ENCODE results near the gene SLC9A1.
A peak's percentile ranks its signal among the peaks of the same experiment; 100 is the strongest.

Gene SLC9A1

GRCh38 chr1:27099135-27099586 is 55.8 kb downstream of the SLC9A1 start:
- Mint-ChIP-seq H3K27ac (no peak overlapping the region), H3K27me3 (ENCODE audit: low read depth) (no peaks in the 10 kb centered on the region), H3K36me3 (ENCODE audit: low read depth) (peaks cover 7% of the 10 kb centered on the region), H3K4me3 (no peak overlapping the region), H3K9me3 (no peaks in the 10 kb centered on the region), H3K4me1 (ENCODE audit: low read depth) (peaks cover 7% of the 10 kb centered on the region)

GRCh38 chr1:27098431-27099134 is 56.3 kb downstream of the SLC9A1 start:
- no peak overlapping the region for H3K27ac Mint-ChIP-seq
- no peaks in the 10 kb centered on the region for H3K27me3 Mint-ChIP-seq (ENCODE audit: low read depth)
- H3K4me3 Mint-ChIP-seq, result no peak overlapping the region
- no peaks in the 10 kb centered on the region for H3K9me3 Mint-ChIP-seq
- peaks cover 7% of the 10 kb centered on the region for H3K4me1 Mint-ChIP-seq (ENCODE audit: low read depth)
- peaks cover 5% of the 10 kb centered on the region for H3K36me3 Mint-ChIP-seq (ENCODE audit: low read depth)

GRCh38 chr1:27097484-27097917 is 57.4 kb downstream of the SLC9A1 start:
- Mint-ChIP-seq H3K27ac (no peak overlapping the region), H3K27me3 (ENCODE audit: low read depth) (no peaks in the 10 kb centered on the region), H3K4me3 (no peak overlapping the region), H3K9me3 (no peaks in the 10 kb centered on the region), H3K4me1 (ENCODE audit: low read depth) (peaks cover 2% of the 10 kb centered on the region), H3K36me3 (ENCODE audit: low read depth) (peaks cover 2% of the 10 kb centered on the region)

GRCh38 chr1:27095576-27095975 is 59.3 kb downstream of the SLC9A1 start:
- Mint-ChIP-seq H3K27ac (no peak overlapping the region), H3K9me3 (no peaks in the 10 kb centered on the region), H3K4me3 (no peak overlapping the region), H3K4me1 (ENCODE audit: low read depth) (peaks cover 2% of the 10 kb centered on the region), H3K36me3 (ENCODE audit: low read depth) (no peaks in the 10 kb centered on the region), H3K27me3 (ENCODE audit: low read depth) (peaks cover 6% of the 10 kb centered on the region)

GRCh38 chr1:27092888-27093287 is 62.0 kb downstream of the SLC9A1 start:
- Mint-ChIP-seq H3K4me1 (ENCODE audit: low read depth) (peaks cover 2% of the 10 kb centered on the region), H3K9me3 (no peaks in the 10 kb centered on the region), H3K36me3 (ENCODE audit: low read depth) (no peaks in the 10 kb centered on the region), H3K4me3 (no peak overlapping the region), H3K27me3 (ENCODE audit: low read depth) (peaks cover 6% of the 10 kb centered on the region), H3K27ac (no peak overlapping the region)

- Mint-ChIP-seq H3K27ac (no peak overlapping the region), H3K36me3 (ENCODE audit: low read depth) (peaks cover 5% of the 10 kb centered on the region), H3K9me3 (peaks cover 7% of the 10 kb centered on the region), H3K27me3 (ENCODE audit: low read depth) (peaks cover 10% of the 10 kb centered on the region), H3K4me3 (no peak overlapping the region), H3K4me1 (ENCODE audit: low read depth) (no peaks in the 10 kb centered on the region)
These were observed 64.0 kb downstream of the SLC9A1 start for GRCh38 chr1:27090911-27091310.

- H3K9me3 Mint-ChIP-seq, result peaks cover 7% of the 10 kb centered on the region
- peaks cover 2% of the 10 kb centered on the region for H3K4me1 Mint-ChIP-seq (ENCODE audit: low read depth)
- H3K27ac Mint-ChIP-seq, result no peak overlapping the region
- H3K4me3 Mint-ChIP-seq, result no peak overlapping the region
- peaks cover 18% of the 10 kb centered on the region for H3K27me3 Mint-ChIP-seq (ENCODE audit: low read depth)
- peaks cover 5% of the 10 kb centered on the region for H3K36me3 Mint-ChIP-seq (ENCODE audit: low read depth)
These were observed 67.3 kb downstream of the SLC9A1 start for GRCh38 chr1:27087371-27088220.

GRCh38 chr1:27086628-27087027 is 68.3 kb downstream of the SLC9A1 start:
- Mint-ChIP-seq H3K4me1 (ENCODE audit: low read depth) (peaks cover 2% of the 10 kb centered on the region), H3K36me3 (ENCODE audit: low read depth) (peaks cover 5% of the 10 kb centered on the region), H3K27me3 (ENCODE audit: low read depth) (peaks cover 18% of the 10 kb centered on the region), H3K9me3 (peaks cover 7% of the 10 kb centered on the region), H3K4me3 (no peak overlapping the region), H3K27ac (peak overlapping the region; percentile 19)

- Mint-ChIP-seq H3K27ac (no peak overlapping the region), H3K4me1 (ENCODE audit: low read depth) (peaks cover 2% of the 10 kb centered on the region), H3K9me3 (peaks cover 7% of the 10 kb centered on the region), H3K4me3 (no peak overlapping the region), H3K36me3 (ENCODE audit: low read depth) (peaks cover 5% of the 10 kb centered on the region), H3K27me3 (ENCODE audit: low read depth) (peaks cover 15% of the 10 kb centered on the region)
These were observed 68.9 kb downstream of the SLC9A1 start for GRCh38 chr1:27086026-27086425.

GRCh38 chr1:27084107-27084506 is 70.8 kb downstream of the SLC9A1 start:
- H3K9me3 Mint-ChIP-seq, result peaks cover 7% of the 10 kb centered on the region
- no peak overlapping the region for H3K4me3 Mint-ChIP-seq
- H3K27me3 Mint-ChIP-seq (ENCODE audit: low read depth), result peaks cover 12% of the 10 kb centered on the region
- H3K27ac Mint-ChIP-seq, result no peak overlapping the region
- H3K36me3 Mint-ChIP-seq (ENCODE audit: low read depth), result peaks cover 5% of the 10 kb centered on the region
- H3K4me1 Mint-ChIP-seq (ENCODE audit: low read depth), result peaks cover 2% of the 10 kb centered on the region

GRCh38 chr1:27077968-27078367 is 77.0 kb downstream of the SLC9A1 start:
- no peaks in the 10 kb centered on the region for H3K4me1 Mint-ChIP-seq (ENCODE audit: low read depth)
- no peak overlapping the region for H3K4me3 Mint-ChIP-seq
- H3K27me3 Mint-ChIP-seq (ENCODE audit: low read depth), result peaks cover 5% of the 10 kb centered on the region
- no peaks in the 10 kb centered on the region for H3K36me3 Mint-ChIP-seq (ENCODE audit: low read depth)
- H3K9me3 Mint-ChIP-seq, result no peaks in the 10 kb centered on the region
- no peak overlapping the region for H3K27ac Mint-ChIP-seq

GRCh38 chr1:27076803-27077202 is 78.1 kb downstream of the SLC9A1 start:
- H3K4me1 Mint-ChIP-seq (ENCODE audit: low read depth), result no peaks in the 10 kb centered on the region
- no peak overlapping the region for H3K4me3 Mint-ChIP-seq
- peaks cover 5% of the 10 kb centered on the region for H3K27me3 Mint-ChIP-seq (ENCODE audit: low read depth)
- H3K9me3 Mint-ChIP-seq, result no peaks in the 10 kb centered on the region
- H3K27ac Mint-ChIP-seq, result no peak overlapping the region
- H3K36me3 Mint-ChIP-seq (ENCODE audit: low read depth), result no peaks in the 10 kb centered on the region

- Mint-ChIP-seq H3K27me3 (ENCODE audit: low read depth) (peaks cover 5% of the 10 kb centered on the region), H3K9me3 (no peaks in the 10 kb centered on the region), H3K27ac (no peak overlapping the region), H3K4me3 (no peak overlapping the region), H3K4me1 (ENCODE audit: low read depth) (no peaks in the 10 kb centered on the region), H3K36me3 (ENCODE audit: low read depth) (no peaks in the 10 kb centered on the region)
These were observed 80.6 kb downstream of the SLC9A1 start for GRCh38 chr1:27074175-27074780.

- H3K9me3 Mint-ChIP-seq, result no peaks in the 10 kb centered on the region
- no peaks in the 10 kb centered on the region for H3K4me1 Mint-ChIP-seq (ENCODE audit: low read depth)
- no peak overlapping the region for H3K27ac Mint-ChIP-seq
- no peak overlapping the region for H3K4me3 Mint-ChIP-seq
- H3K27me3 Mint-ChIP-seq (ENCODE audit: low read depth), result no peaks in the 10 kb centered on the region
- no peaks in the 10 kb centered on the region for H3K36me3 Mint-ChIP-seq (ENCODE audit: low read depth)
These were observed 83.9 kb downstream of the SLC9A1 start for GRCh38 chr1:27071049-27071416.

All from T-helper 1 cell treated with Interleukin-12 subunit alpha and Interleukin-12 subunit beta and Interleukin-4 antibody, amounts not matched to agents 30 μg/mL and 1 μg/mL, for 36 hours (primary cell).